GM12878 (cell line): Measurements from ENCODE around the gene HIGD1C. TPM values are rescaled to one million over a fixed set of nuclear protein-coding genes. Genes with fewer than 3 reads are reported as not detected.

ENCODE experiments used
- ATAC-seq: fragments of 200-7000 bp; cut with Tn5 transposase; 3 replicates; pipeline ENCODE4 v1.9.1; 2020; ENCODE audit warnings: mild to moderate bottlenecking, moderate library complexity
- BruUV-seq: library from RNA; stranded (reverse); fragments of 400-500 nt; replicated peaks from 2 replicates; lab custom pipeline; 2021; lab: Mats Ljungman, UMichigan
- CTCF ChIA-PET: fragments of 300-600 bp; sonication (Branson Sonifier 250); formaldehyde crosslinking; extraction: SDS; loops from one replicate; lab custom pipeline; 2021; ENCODE audit warnings: inconsistent platforms; lab: Yijun Ruan, JAX
- POLR2A ChIA-PET: fragments of 350-600 bp; formaldehyde crosslinking; extraction: SDS; loops from one replicate; lab custom pipeline; 2021; ENCODE audit warnings: inconsistent platforms; lab: Charles Lee
- RAD21 ChIA-PET: fragments of 300-600 bp; sonication (Branson Sonifier 250); formaldehyde crosslinking; loops from one replicate; lab custom pipeline; 2023; ENCODE audit warnings: antibody characterized with exemption; ENCODE audit not compliant: unreplicated experiment; lab: Charles Lee
- SMC1A ChIA-PET: fragments of 300-600 bp; sonication (Branson Sonifier 250); formaldehyde crosslinking; loops from one replicate; lab custom pipeline; 2023; ENCODE audit not compliant: unreplicated experiment, uncharacterized antibody; lab: Charles Lee
- DNase-seq: peaks from one replicate; pipeline ENCODE4 v3.0.0-alpha.2; 2011; ENCODE audit warnings: low read depth, low spot score
- FAIRE-seq: peaks from 3 replicates; lab custom pipeline; 2011; peaks lifted over from hg19 to GRCh38; lab: Jason Lieb, UNC
- H2AFZ ChIP-seq: 2 replicates; pipeline ENCODE4 v1.6.0; 2011; ENCODE audit warnings: low read depth, low read length, control low read depth; ENCODE audit not compliant: control insufficient read depth
- H3K27ac ChIP-seq: 2 replicates; pipeline ENCODE4 v1.5.1; 2011; ENCODE audit warnings: control low read depth; ENCODE audit not compliant: control insufficient read depth, insufficient read depth
- H3K27me3 ChIP-seq, 2 experiments: replicated peaks in 1 of 2; 2 replicates each; pipeline versions ENCODE4 v1.6.0 to v1.6.1; 2011; ENCODE audit warnings: low read length in 1 of 2; ENCODE audit not compliant: control insufficient read depth in 2 of 2, insufficient read depth in 2 of 2
- H3K36me3 ChIP-seq, 2 experiments: 2 replicates each; pipeline ENCODE4 v1.5.1; 2011; ENCODE audit warnings: low read length in 1 of 2; ENCODE audit not compliant: control insufficient read depth in 2 of 2, insufficient read depth in 2 of 2
- H3K4me1 ChIP-seq: 2 replicates; pipeline ENCODE4 v1.6.1; 2011; ENCODE audit warnings: mild to moderate bottlenecking, low read length, moderate library complexity, mixed read lengths; ENCODE audit not compliant: control insufficient read depth, insufficient read depth
- H3K4me2 ChIP-seq: 2 replicates; pipeline ENCODE4 v1.6.0; 2011; ENCODE audit warnings: control low read depth; ENCODE audit not compliant: control insufficient read depth, insufficient read depth
- H3K4me3 ChIP-seq: fragments of 200-600 bp; sonication (generic); 2 replicates; pipeline ENCODE4 v1.5.1; 2016
- H3K79me2 ChIP-seq: 2 replicates; pipeline ENCODE4 v1.6.0; 2011; ENCODE audit warnings: low read length; ENCODE audit not compliant: control insufficient read depth, insufficient read depth
- H3K9ac ChIP-seq: 2 replicates; pipeline ENCODE4 v1.8.0; 2011; ENCODE audit warnings: low read length, control low read depth, mixed read lengths; ENCODE audit not compliant: control insufficient read depth, insufficient read depth
- H3K9me3 ChIP-seq: replicated peaks from 3 replicates; pipeline ENCODE4 v1.5.1; 2011; ENCODE audit warnings: mild to moderate bottlenecking, low read length; ENCODE audit not compliant: control insufficient read depth, insufficient read depth
- H4K20me1 ChIP-seq: 2 replicates; pipeline ENCODE4 v1.6.0; 2011; ENCODE audit not compliant: control insufficient read depth, insufficient read depth
- ASH2L ChIP-seq: fragments of 300-600, 200-600 bp; sonication (generic); IDR thresholded peaks from 2 replicates; pipeline ENCODE4 v1.6.1; 2017; ENCODE audit warnings: low read depth, mild to moderate bottlenecking, borderline replicate concordance
- BCL11A ChIP-seq: IDR thresholded peaks from 2 replicates; pipeline ENCODE4 v1.6.1; 2011; ENCODE audit warnings: low read depth, low read length
- CREB1 ChIP-seq: IDR thresholded peaks from 2 replicates; pipeline ENCODE4 v1.6.1; 2012; ENCODE audit warnings: low read depth, mild to moderate bottlenecking, inconsistent platforms
- CTCF ChIP-seq, 3 experiments: IDR thresholded peaks in 2 of 3; conservative IDR thresholded peaks in 1 of 3; 2 replicates each; pipeline ENCODE4 v1.5.1; 2011; ENCODE audit warnings: low read depth in 3 of 3, low read length in 3 of 3, mild to moderate bottlenecking in 3 of 3, control low read depth in 2 of 3, moderate library complexity in 2 of 3, inconsistent platforms in 1 of 3, mixed read lengths in 1 of 3; ENCODE audit not compliant: control insufficient read depth in 2 of 3, insufficient read depth in 1 of 3; ENCODE audit errors: extremely low read depth in 1 of 3
- FOXK2 ChIP-seq: fragments of 450-650 bp; IDR thresholded peaks from 2 replicates; pipeline ENCODE4 v1.6.1; 2017; ENCODE audit warnings: mild to moderate bottlenecking, moderate library complexity
- HDAC6 ChIP-seq: fragments of 200-600 bp; sonication (generic); IDR thresholded peaks from one replicate; pipeline ENCODE4 v1.8.0; 2017; ENCODE audit warnings: antibody characterized with exemption; ENCODE audit not compliant: unreplicated experiment
- HSF1 ChIP-seq: fragments of 150-350 bp; IDR thresholded peaks from 2 replicates; pipeline ENCODE4 v1.6.1; 2014; ENCODE audit warnings: mild to moderate bottlenecking, low read depth, low read length
- IKZF1 ChIP-seq: fragments of 450-650 bp; conservative IDR thresholded peaks from 2 replicates; pipeline ENCODE4 v1.6.1; 2017; ENCODE audit warnings: antibody characterized with exemption, mild to moderate bottlenecking
- JUNB ChIP-seq: IDR thresholded peaks from 2 replicates; pipeline ENCODE4 v1.6.1; 2016; ENCODE audit warnings: antibody characterized with exemption, mild to moderate bottlenecking
- JUND ChIP-seq: IDR thresholded peaks from 2 replicates; pipeline ENCODE4 v1.6.1; 2012; ENCODE audit warnings: low read depth, mild to moderate bottlenecking, low read length, improper control_type of control experiment, moderate library complexity
- KDM1A ChIP-seq: fragments of 200-600 bp; sonication (generic); IDR thresholded peaks from 2 replicates; pipeline ENCODE4 v1.6.1; 2016; ENCODE audit warnings: borderline replicate concordance
- MTA2 ChIP-seq: fragments of 450-650 bp; IDR thresholded peaks from 2 replicates; pipeline ENCODE4 v1.6.1; 2016; ENCODE audit warnings: low read depth, mild to moderate bottlenecking, moderate library complexity
- MYB ChIP-seq: fragments of 150-350 bp; IDR thresholded peaks from 2 replicates; pipeline ENCODE4 v1.6.1; 2014; ENCODE audit warnings: mild to moderate bottlenecking, low read depth, low read length, borderline replicate concordance
- NFYB ChIP-seq: IDR thresholded peaks from 2 replicates; pipeline ENCODE4 v1.6.1; 2011; ENCODE audit warnings: low read depth, mild to moderate bottlenecking, low read length, improper control_type of control experiment, moderate library complexity; ENCODE audit not compliant: insufficient read depth
- NR2F1 ChIP-seq: fragments of 450-650 bp; conservative IDR thresholded peaks from 2 replicates; pipeline ENCODE4 v1.6.1; 2017; ENCODE audit warnings: mild to moderate bottlenecking
- PAX5 ChIP-seq: IDR thresholded peaks from 2 replicates; pipeline ENCODE4 v1.6.1; 2011; ENCODE audit warnings: low read depth, low read length, borderline replicate concordance
- RAD51 ChIP-seq: fragments of 450-650 bp; IDR thresholded peaks from 2 replicates; pipeline ENCODE4 v1.6.1; 2016; ENCODE audit warnings: moderate library complexity, mild to moderate bottlenecking, inconsistent platforms
- SIX5 ChIP-seq: IDR thresholded peaks from 2 replicates; pipeline ENCODE4 v1.6.1; 2011; ENCODE audit warnings: mild to moderate bottlenecking, low read depth, low read length, moderate library complexity; ENCODE audit not compliant: severe bottlenecking
- SMAD1 ChIP-seq: fragments of 450-650 bp; IDR thresholded peaks from 2 replicates; pipeline ENCODE4 v1.6.1; 2018; ENCODE audit warnings: mild to moderate bottlenecking, low read depth; ENCODE audit not compliant: partially characterized antibody
- SUZ12 ChIP-seq: fragments of 200-600 bp; sonication (generic); IDR thresholded peaks from one replicate; pipeline ENCODE4 v1.6.1; 2018; ENCODE audit warnings: antibody characterized with exemption, mild to moderate bottlenecking; ENCODE audit not compliant: unreplicated experiment
- ZNF24 ChIP-seq: fragments of 450-650 bp; IDR thresholded peaks from 2 replicates; pipeline ENCODE4 v1.6.1; 2017; ENCODE audit warnings: antibody characterized with exemption, mild to moderate bottlenecking
- WGBS: methylation state at CpG from one replicate; pipeline ENCODE4 v1.1.6; 2016; ENCODE audit warnings: low lambda C conversion rate; ENCODE audit not compliant: insufficient replicate concordance, insufficient coverage; ENCODE audit errors: missing lambda C conversion rate; 5-methylcytosine and 5-hydroxymethylcytosine counted together
- in situ Hi-C: fragments of 300-500 bp; cut with MboI; formaldehyde crosslinking; loops from 9 replicates; pipeline ENCODE4 v1.14.3; 2018; ENCODE audit warnings: mixed read lengths
- intact Hi-C: fragments of 100-400 bp; cut with micrococcal nuclease; formaldehyde crosslinking; loops from one replicate; pipeline ENCODE4 v1.14.2; 2022; ENCODE audit not compliant: unreplicated experiment
- polyA plus RNA-seq, 11 experiments: library from polyadenylated mRNA; depleted of rRNA in 4 of 11; unstranded in 6 of 11; stranded (reverse) in 5 of 11; fragments of >200 nt; fragmentation: Nextera tagmentation in 4 of 11; fragmentation: Illumina TruSeq in 1 of 11; extraction: Ambion mirVana in 4 of 11; extraction: Trizol in 1 of 11; gene quantifications; 1 replicate in 1 of 11; 2 replicates in 10 of 11; pipeline versions ENCODE4 v1.2.1 to v1.2.3, GENCODE V29; 2011 to 2016; ENCODE audit warnings: inconsistent platforms in 2 of 11, missing spikeins in 2 of 11, low read depth in 1 of 11
- total RNA-seq, 4 experiments: library from RNA; depleted of rRNA in 3 of 4; stranded (reverse); fragments of >200 nt in 3 of 4; fragmentation: Illumina TruSeq in 1 of 4; extraction: Trizol in 1 of 4; gene quantifications; 2 replicates each; pipeline versions ENCODE4 v1.2.1 to v1.2.3, GENCODE V29; 2013 to 2021

The HIGD1C gene
- total and polyA plus RNA-seq, 10 of the 15 experiments (the other 5 are each of a cell fraction or from before 2014, with no cell fraction given) = not detected

- Histone ChIP-seq H3K4me1 (peaks cover 26% of the 10 kb centered on the region), H3K4me3 (peak overlapping the region; percentile 60), H3K27ac (peak overlapping the region; percentile 3; the same call in 1 of the 2 replicates), H3K27me3 (no peaks in the 10 kb centered on the region), H3K4me2 (peak overlapping the region; percentile 78), H3K9me3 (no peaks in the 10 kb centered on the region; the same call in 2 of the 3 replicates), H2AFZ (peak overlapping the region; percentile 13; the same call in 1 of the 2 replicates), H3K36me3 (no peaks in the 10 kb centered on the region), H4K20me1 (no peaks in the 10 kb centered on the region), H3K79me2 (no peaks in the 10 kb centered on the region), H3K9ac (no peak overlapping the region)
- DNase-seq = peak; percentile 76
- intact Hi-C loops (loop anchor here (5.0 kb wide), 1 partner anchor 103 kb away; the partner anchor contains the start of gene SLC11A2), in situ Hi-C loops (no loop called here)
- FAIRE-seq = peak; percentile 41
- no TSS peak for BruUV-seq
- ATAC-seq = peak; percentile 94
- 0% methylated on average over 12 of the region's 13 CpGs for WGBS
- ChIA-PET POLR2A (no interaction called here), SMC1A (interaction anchor here (1.2 to 2.5 kb wide), 6 partner anchors 10 to 416 kb away, joined by 3 to 10 read pairs (median 5); no protein-coding TSS in a partner anchor), CTCF (interaction anchor here (0.6 to 2.0 kb wide), 9 partner anchors 9 to 840 kb away, joined by 3 to 12 read pairs (median 3); partner anchors contain the start of gene SLC11A2), RAD21 (interaction anchor here (0.5 to 1.6 kb wide), 5 partner anchors 11 to 160 kb away, joined by 3 to 5 read pairs (median 3); partner anchors contain the start of gene ATF1)
- TF ChIP-seq BCL11A (0 out of 2 replicates have a peak, but pooled peaks have one; percentile 32), NFYB (no peak), FOXK2 (no peak), CTCF (IDR thresholded peaks at IDR 0.05 in 2 of 3, conservative IDR thresholded peaks at IDR 0.05 in 1 of 3; ENCODE audit: control insufficient read depth in 2 of 3, extremely low read depth in 1 of 3, insufficient read depth in 1 of 3, low read depth in 3 of 3, low read length in 3 of 3) (no peak), HSF1 (no peak), MTA2 (no peak), SUZ12 (no peak), ZNF24 (no peak), CREB1 (no peak; the same call in 1 of the 2 replicates), JUNB (no peak), SMAD1 (no peak), PAX5 (peak; percentile 99), NR2F1 (peak; percentile 68; the same call in 1 of the 2 replicates), MYB (no peak), RAD51 (no peak), IKZF1 (peak; percentile 34; the same call in 1 of the 2 replicates), JUND (no peak), HDAC6 (no peak), KDM1A (no peak), SIX5 (no peak), ASH2L (no peak)
Measured at GRCh38 chr12:50924439-50925341, 27.7 kb upstream of the HIGD1C start.
